Measurements from ENCODE around the gene RBPJL. TPM values are rescaled to one million over a fixed set of nuclear protein-coding genes. Genes with fewer than 3 reads are reported as not detected.

Gene RBPJL
- total and polyA plus RNA-seq, 4 experiments from 2014 or later: not detected

DNA sequence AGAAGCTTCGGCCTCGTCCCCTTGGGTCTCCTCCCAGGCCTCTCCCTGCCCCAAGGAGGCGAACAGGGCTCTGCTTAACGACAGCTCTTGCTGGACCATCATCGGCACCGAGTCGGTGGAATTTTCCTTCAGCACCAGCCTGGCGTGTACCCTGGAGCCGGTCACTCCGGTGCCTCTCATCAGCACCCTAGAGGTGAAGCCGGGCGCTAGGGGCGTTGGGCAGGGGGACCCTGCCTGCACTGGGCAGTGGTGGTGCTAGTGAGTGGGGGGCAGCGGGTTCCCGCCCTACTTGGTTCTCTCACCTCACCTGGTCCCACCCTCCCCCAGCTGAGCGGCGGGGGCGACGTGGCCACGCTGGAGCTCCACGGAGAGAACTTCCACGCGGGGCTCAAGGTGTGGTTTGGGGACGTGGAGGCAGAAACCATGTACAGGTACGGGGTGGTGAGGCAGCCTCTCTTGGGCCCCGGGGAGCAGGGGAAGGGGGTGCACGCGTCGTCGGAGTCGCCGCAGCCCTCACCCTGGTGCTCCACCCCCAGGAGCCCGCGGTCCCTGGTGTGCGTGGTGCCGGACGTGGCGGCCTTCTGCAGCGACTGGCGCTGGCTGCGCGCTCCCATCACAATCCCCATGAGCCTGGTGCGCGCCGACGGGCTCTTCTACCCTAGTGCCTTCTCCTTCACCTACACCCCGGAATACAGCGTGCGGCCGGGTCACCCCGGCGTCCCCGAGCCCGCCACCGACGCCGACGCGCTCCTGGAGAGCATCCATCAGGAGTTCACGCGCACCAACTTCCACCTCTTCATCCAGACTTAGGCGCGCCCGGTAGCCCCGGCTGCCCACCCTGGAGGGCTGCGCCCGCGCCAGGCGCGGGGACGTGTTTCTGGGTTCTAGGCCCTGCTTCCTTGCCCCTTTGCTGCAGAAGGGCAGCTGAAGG is 9.8 kb downstream of the RBPJL start:
- Histone ChIP-seq H3K4me3 (ENCODE audit: low read length in 2 of 2) (no peak overlapping the region), H3K27me3 (ENCODE audit: insufficient read depth, low read length) (no peaks in the 10 kb centered on the region), H3K27ac (ENCODE audit: low read depth, low read length) (no peak overlapping the region), H3K4me1 (ENCODE audit: insufficient read depth, low read length) (peaks cover 29% of the 10 kb centered on the region), H3K9me3 (ENCODE audit: control insufficient read depth in 1 of 2, low read length in 2 of 2) (no peaks in the 10 kb centered on the region), H3K36me3 (ENCODE audit: insufficient read depth, low read length) (no peaks in the 10 kb centered on the region)
- intact Hi-C loops (cut with micrococcal nuclease): no loop called here
- Mint-ChIP-seq H3K27me3 (peaks cover 11 to 21% of the 10 kb centered on the region in 2 donors), H3K27ac (no peak overlapping the region), H3K4me3 (no peak overlapping the region), H3K9me3 (no peaks in the 10 kb centered on the region), H3K4me1 (peaks cover 14 to 34% (median 20%) of the 10 kb centered on the region in 4 donors), H3K36me3 (no peaks in the 10 kb centered on the region)
- DNase-seq: no peak
- ChIA-PET POLR2A (ENCODE audit: partially characterized antibody) (no interaction called here), CTCF (ENCODE audit: partially characterized antibody) (interaction anchor here (0.6 to 7.9 kb wide), 9 partner anchors 11 to 458 kb away, joined by 3 to 126 read pairs (median 58); partner anchors contain the start of gene SYS1)

DNA sequence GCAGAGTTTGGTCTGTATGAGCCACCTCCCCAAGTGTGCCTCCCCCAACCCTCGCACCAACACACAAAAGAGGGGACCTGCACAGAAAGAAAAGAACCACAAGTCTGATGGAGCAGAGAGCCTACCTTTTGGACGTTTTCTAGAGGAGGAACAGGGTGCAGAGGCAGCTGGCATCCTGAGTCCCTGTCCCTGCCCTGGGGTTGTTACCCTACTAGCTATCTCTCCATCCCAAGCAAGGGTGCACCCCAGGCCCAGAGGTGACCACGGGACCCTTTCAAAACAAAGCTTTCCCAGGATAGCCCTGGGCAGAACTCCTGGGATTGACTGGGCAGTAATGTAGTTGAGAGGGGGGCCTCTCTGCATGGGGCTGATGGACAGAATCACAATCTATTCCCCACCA is 11.2 kb downstream of the RBPJL start:
- Mint-ChIP-seq H3K27ac (no peak overlapping the region), H3K4me1 (peaks cover 14 to 38% (median 22%) of the 10 kb centered on the region in 4 donors), H3K36me3 (no peaks in the 10 kb centered on the region), H3K4me3 (no peak overlapping the region), H3K27me3 (peaks cover 6 to 16% of the 10 kb centered on the region in 2 donors), H3K9me3 (no peaks in the 10 kb centered on the region)
- H3K4me1 ChIP-seq (ENCODE audit: insufficient read depth, low read length): peaks cover 29% of the 10 kb centered on the region
- intact Hi-C loops (cut with micrococcal nuclease): no loop called here
- H3K27ac ChIP-seq (ENCODE audit: low read depth, low read length): no peak overlapping the region
- H3K9me3 ChIP-seq (ENCODE audit: control insufficient read depth in 1 of 2, low read length in 2 of 2): no peaks in the 10 kb centered on the region
- H3K36me3 ChIP-seq (ENCODE audit: insufficient read depth, low read length): no peaks in the 10 kb centered on the region
- no peak overlapping the region for H3K4me3 ChIP-seq (ENCODE audit: low read length in 2 of 2)
- no peaks in the 10 kb centered on the region for H3K27me3 ChIP-seq (ENCODE audit: insufficient read depth, low read length)
- no peak for DNase-seq
- ChIA-PET POLR2A (ENCODE audit: partially characterized antibody) (interaction anchor here (1.7 kb wide), 1 partner anchor 45 kb away, joined by 8 read pairs; the partner anchor contains the start of gene SYS1), CTCF (ENCODE audit: partially characterized antibody) (interaction anchor here (0.9 to 7.9 kb wide), 13 partner anchors 9 to 452 kb away, joined by 3 to 126 read pairs (median 13); partner anchors contain the start of genes SDC4 and SYS1)

DNA sequence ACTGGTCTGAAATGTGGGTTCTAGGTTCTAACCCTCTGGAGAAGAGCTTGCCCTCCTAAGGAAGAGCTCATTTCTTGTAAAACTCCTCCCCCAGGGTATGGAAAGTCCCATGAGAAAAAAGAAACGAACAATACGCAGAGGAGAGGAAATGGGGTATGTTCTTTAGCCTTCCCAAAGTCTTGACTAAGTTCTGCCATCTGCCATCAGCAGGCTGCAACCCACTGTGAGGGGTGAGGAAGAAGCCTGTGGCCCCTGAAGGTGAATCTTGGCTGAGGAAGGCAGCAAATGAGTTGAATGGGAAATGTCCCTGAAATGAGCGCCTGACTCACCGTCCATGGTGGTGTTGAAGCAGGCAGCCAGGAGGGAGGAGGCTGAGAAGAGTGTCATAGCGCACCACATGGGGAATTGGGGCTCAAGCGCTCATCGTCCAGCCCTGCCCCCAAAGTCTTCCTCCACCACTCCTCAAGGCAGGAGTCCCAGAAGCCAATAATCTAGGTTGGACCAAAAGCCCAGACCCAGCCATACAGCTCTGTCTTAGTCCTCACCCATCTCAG is 11.8 kb downstream of the RBPJL start:
- Histone ChIP-seq H3K4me3 (ENCODE audit: low read length in 2 of 2) (no peak overlapping the region), H3K36me3 (ENCODE audit: insufficient read depth, low read length) (no peaks in the 10 kb centered on the region), H3K27me3 (ENCODE audit: insufficient read depth, low read length) (no peaks in the 10 kb centered on the region), H3K4me1 (ENCODE audit: insufficient read depth, low read length) (peaks cover 29% of the 10 kb centered on the region), H3K27ac (ENCODE audit: low read depth, low read length) (no peak overlapping the region), H3K9me3 (ENCODE audit: control insufficient read depth in 1 of 2, low read length in 2 of 2) (no peaks in the 10 kb centered on the region)
- intact Hi-C loops (cut with micrococcal nuclease): no loop called here
- CTCF ChIA-PET (ENCODE audit: partially characterized antibody): interaction anchor here (0.7 to 7.9 kb wide), 33 partner anchors 9 to 461 kb away, joined by 3 to 126 read pairs (median 5); partner anchors contain the start of genes SDC4 and SYS1
- Mint-ChIP-seq H3K27ac (peak overlapping the region in 1 of 7 donors; percentile 44), H3K9me3 (no peaks in the 10 kb centered on the region), H3K4me3 (no peak overlapping the region), H3K36me3 (no peaks in the 10 kb centered on the region), H3K27me3 (peaks cover 6 to 14% of the 10 kb centered on the region in 2 donors), H3K4me1 (peaks cover 14 to 38% (median 22%) of the 10 kb centered on the region in 4 donors)
- POLR2A ChIA-PET (ENCODE audit: partially characterized antibody): interaction anchor here (1.7 to 3.8 kb wide), 2 partner anchors 44 to 55 kb away, joined by 8 to 16 read pairs; partner anchors contain the start of gene SYS1
- DNase-seq: no peak

DNA sequence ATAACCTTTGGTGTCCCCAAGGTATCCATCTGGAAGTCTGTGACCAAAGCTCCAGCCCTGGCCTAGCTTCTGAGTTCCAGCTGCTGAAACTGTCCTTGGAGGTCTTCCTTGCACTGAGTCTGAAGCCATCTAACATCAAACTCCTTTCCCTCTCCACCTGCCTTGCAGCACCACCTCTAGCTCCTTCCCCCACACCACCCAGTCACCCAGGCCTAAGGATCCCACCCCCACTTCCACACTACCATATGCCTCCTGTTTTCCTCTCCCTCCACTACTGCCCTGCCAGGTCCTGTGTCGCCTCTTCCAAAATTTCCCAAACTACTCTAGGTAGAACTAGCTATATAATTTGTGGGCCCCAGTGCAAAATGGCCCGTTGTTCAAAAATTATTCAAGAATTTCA is 12.3 kb downstream of the RBPJL start:
- intact Hi-C loops (cut with micrococcal nuclease): loop anchor here (1.0 kb wide), 3 partner anchors 44 to 131 kb away; partner anchors contain the start of gene SYS1
- H3K27me3 ChIP-seq (ENCODE audit: insufficient read depth, low read length): no peaks in the 10 kb centered on the region
- Mint-ChIP-seq H3K4me1 (peaks cover 14 to 38% (median 22%) of the 10 kb centered on the region in 4 donors), H3K36me3 (no peaks in the 10 kb centered on the region), H3K27ac (peak overlapping the region in 2 of 7 donors; percentile 40 to 44), H3K27me3 (peaks cover 6 to 9% of the 10 kb centered on the region in 2 donors), H3K9me3 (no peaks in the 10 kb centered on the region), H3K4me3 (peak overlapping the region in 3 of 8 donors; percentile 1 to 11 (median 2))
- H3K4me1 ChIP-seq (ENCODE audit: insufficient read depth, low read length): peaks cover 29% of the 10 kb centered on the region
- H3K36me3 ChIP-seq (ENCODE audit: insufficient read depth, low read length): no peaks in the 10 kb centered on the region
- ChIA-PET CTCF (ENCODE audit: partially characterized antibody) (interaction anchor here (0.6 to 7.9 kb wide), 33 partner anchors 8 to 460 kb away, joined by 3 to 126 read pairs (median 5); partner anchors contain the start of gene SYS1), POLR2A (ENCODE audit: partially characterized antibody) (interaction anchor here (1.0 to 3.8 kb wide), 3 partner anchors 44 to 452 kb away, joined by 4 to 16 read pairs (median 8); partner anchors contain the start of gene SYS1)
- no peak overlapping the region for H3K27ac ChIP-seq (ENCODE audit: low read depth, low read length)
- DNase-seq: no peak
- H3K9me3 ChIP-seq (ENCODE audit: control insufficient read depth in 1 of 2, low read length in 2 of 2): no peaks in the 10 kb centered on the region
- H3K4me3 ChIP-seq (ENCODE audit: low read length in 2 of 2): no peak overlapping the region

DNA sequence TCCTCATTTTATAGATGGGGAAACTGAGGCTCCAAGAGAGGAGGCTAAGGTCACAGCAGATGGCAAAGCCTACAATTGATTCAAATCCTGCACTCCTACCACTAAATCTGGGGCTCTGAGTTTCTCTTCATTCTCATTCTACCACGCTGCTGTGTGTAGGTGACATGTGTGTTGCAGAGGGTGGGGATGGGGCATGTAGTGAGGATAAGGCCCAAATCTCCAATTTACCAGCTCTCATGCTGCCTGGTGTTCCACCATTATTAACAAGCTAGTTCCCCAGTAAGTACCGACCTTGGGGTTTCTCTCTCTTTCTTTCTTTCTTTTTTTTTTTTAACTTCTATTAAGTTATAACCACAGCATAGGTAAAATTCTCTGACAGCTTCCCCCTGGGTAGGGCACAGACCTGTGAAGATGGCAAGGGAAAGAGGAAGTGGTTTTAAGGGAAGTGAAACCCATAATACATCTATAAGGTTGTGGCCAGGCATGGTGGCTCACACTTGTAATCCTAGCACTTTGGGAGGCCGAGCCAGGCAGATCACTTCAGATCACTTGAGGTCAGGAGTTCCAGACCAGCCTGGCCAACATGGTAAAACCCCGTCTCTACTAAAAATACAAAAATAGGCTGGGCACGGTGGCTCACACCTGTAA is 14.4 kb downstream of the RBPJL start:
- Histone ChIP-seq H3K27ac (ENCODE audit: low read depth, low read length) (no peak overlapping the region), H3K4me3 (ENCODE audit: low read length in 2 of 2) (no peak overlapping the region), H3K9me3 (ENCODE audit: control insufficient read depth in 1 of 2, low read length in 2 of 2) (no peaks in the 10 kb centered on the region), H3K27me3 (ENCODE audit: insufficient read depth, low read length) (no peaks in the 10 kb centered on the region), H3K4me1 (ENCODE audit: insufficient read depth, low read length) (peaks cover 29% of the 10 kb centered on the region), H3K36me3 (ENCODE audit: insufficient read depth, low read length) (no peaks in the 10 kb centered on the region)
- Mint-ChIP-seq H3K27ac (peak overlapping the region; percentile 50 to 91 (median 84)), H3K27me3 (peaks cover 0 to 4% of the 10 kb centered on the region in 2 donors), H3K4me3 (peak overlapping the region in 7 of 8 donors; percentile 7 to 70 (median 36)), H3K36me3 (peaks cover 0 to 1% of the 10 kb centered on the region in 2 donors), H3K9me3 (no peaks in the 10 kb centered on the region), H3K4me1 (peaks cover 13 to 38% (median 22%) of the 10 kb centered on the region in 4 donors)
- intact Hi-C loops (cut with micrococcal nuclease): no loop called here
- peak in 4 of 5 donors; percentile 30 to 43 (median 40) for DNase-seq
- ChIA-PET CTCF (ENCODE audit: partially characterized antibody) (interaction anchor here (0.7 to 7.9 kb wide), 15 partner anchors 29 to 457 kb away, joined by 3 to 126 read pairs (median 7); partner anchors contain the start of genes SYS1 and TP53TG5), POLR2A (ENCODE audit: partially characterized antibody) (interaction anchor here (0.9 to 3.8 kb wide), 5 partner anchors 42 to 131 kb away, joined by 3 to 16 read pairs (median 9); partner anchors contain the start of genes PIGT and SYS1)

DNA sequence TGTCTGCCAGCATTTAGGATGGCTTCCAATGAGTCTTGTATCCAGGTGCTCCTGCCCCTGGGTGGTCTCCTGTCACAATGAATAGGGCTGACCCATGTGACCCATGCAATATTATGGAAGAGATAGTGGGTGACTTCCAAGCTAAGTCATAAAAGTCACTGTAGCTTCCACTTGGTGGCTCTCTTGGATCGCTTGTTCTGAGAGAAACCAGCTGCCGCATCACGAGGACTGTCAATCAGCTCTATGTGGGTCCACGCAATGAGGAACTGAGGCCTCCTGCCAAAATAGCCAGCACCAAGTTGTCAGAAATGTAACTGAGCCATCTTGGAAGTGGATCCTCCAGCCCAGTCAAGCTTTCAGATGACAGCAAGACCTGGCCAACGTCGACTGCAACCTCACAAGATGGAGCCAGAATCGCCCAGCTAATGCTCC is 16.3 kb downstream of the RBPJL start:
- intact Hi-C loops (cut with micrococcal nuclease): no loop called here
- H3K27me3 ChIP-seq (ENCODE audit: insufficient read depth, low read length): no peaks in the 10 kb centered on the region
- no peaks in the 10 kb centered on the region for H3K27me3 Mint-ChIP-seq
- no peaks in the 10 kb centered on the region for H3K9me3 Mint-ChIP-seq
- H3K36me3 Mint-ChIP-seq: peaks cover 0 to 3% of the 10 kb centered on the region in 2 donors
- no peak overlapping the region for H3K27ac Mint-ChIP-seq
- POLR2A ChIA-PET (ENCODE audit: partially characterized antibody): no interaction called here
- H3K36me3 ChIP-seq (ENCODE audit: insufficient read depth, low read length): no peaks in the 10 kb centered on the region
- H3K4me1 Mint-ChIP-seq: peaks cover 13 to 32% (median 22%) of the 10 kb centered on the region in 4 donors
- no peak for DNase-seq
- H3K4me1 ChIP-seq (ENCODE audit: insufficient read depth, low read length): peaks cover 29% of the 10 kb centered on the region
- H3K4me3 Mint-ChIP-seq: no peak overlapping the region
- H3K4me3 ChIP-seq (ENCODE audit: low read length in 2 of 2): no peak overlapping the region
- H3K9me3 ChIP-seq (ENCODE audit: control insufficient read depth in 1 of 2, low read length in 2 of 2): no peaks in the 10 kb centered on the region
- CTCF ChIA-PET (ENCODE audit: partially characterized antibody): interaction anchor here (0.7 to 7.9 kb wide), 10 partner anchors 9 to 447 kb away, joined by 3 to 125 read pairs (median 5); partner anchors contain the start of gene SYS1
- no peak overlapping the region for H3K27ac ChIP-seq (ENCODE audit: low read depth, low read length)

Data from CD4-positive, alpha-beta memory T cell (primary cell).